Lower leg skin (tissue), 4 donors: ENCODE measurements around the gene FLRT2. TPM values are rescaled to one million over a fixed set of nuclear protein-coding genes. Genes with fewer than 3 reads are reported as not detected.

Experiments used
- DNase-seq, 2 donors: peaks; one replicate each; pipeline ENCODE4 v3.0.0-alpha.2; 2019; ENCODE audit warnings: low spot score in 2 of 2
- H3K4me3 ChIP-seq: fragments of 200-600 bp; sonication (generic); 2 replicates; pipeline ENCODE4 v1.5.1; 2017; ENCODE audit warnings: mild to moderate bottlenecking, low read depth; ENCODE audit not compliant: poor library complexity, severe bottlenecking
- POLR2A ChIP-seq, 2 donors: fragments of 450-650 bp; IDR thresholded peaks; one replicate each; pipeline ENCODE4 v1.6.1; 2016 to 2017; ENCODE audit warnings: antibody characterized with exemption in 2 of 2, mild to moderate bottlenecking in 1 of 2, moderate library complexity in 1 of 2
- WGBS, 2 donors: methylation state at CpG; one replicate each; pipeline ENCODE4 v1.1.5; 2018; 5-methylcytosine and 5-hydroxymethylcytosine counted together
- intact Hi-C: fragments of 100-400 bp; cut with DNase I; formaldehyde crosslinking; loops from one replicate; pipeline ENCODE4 v1.15.0; 2023; ENCODE audit warnings: low total_unique reads
- total RNA-seq, 4 donors: library from RNA; depleted of rRNA; stranded (reverse); fragments of >200 nt; gene quantifications; one replicate each; pipeline ENCODE4 v1.1.0, GENCODE V29; 2016
- TF ChIP-seq, protein P1 (sequence below), 3 donors: fragments of 450-650 bp; IDR thresholded peaks; one replicate each; pipeline ENCODE4 v1.5.1; 2016; ENCODE audit warnings: antibody characterized with exemption in 3 of 3, mild to moderate bottlenecking in 3 of 3, moderate library complexity in 2 of 3

FLRT2 gene
- total RNA-seq, 4 donors from 2014 or later: 11.5 to 36.5 (median 28.0) TPM

DNA sequence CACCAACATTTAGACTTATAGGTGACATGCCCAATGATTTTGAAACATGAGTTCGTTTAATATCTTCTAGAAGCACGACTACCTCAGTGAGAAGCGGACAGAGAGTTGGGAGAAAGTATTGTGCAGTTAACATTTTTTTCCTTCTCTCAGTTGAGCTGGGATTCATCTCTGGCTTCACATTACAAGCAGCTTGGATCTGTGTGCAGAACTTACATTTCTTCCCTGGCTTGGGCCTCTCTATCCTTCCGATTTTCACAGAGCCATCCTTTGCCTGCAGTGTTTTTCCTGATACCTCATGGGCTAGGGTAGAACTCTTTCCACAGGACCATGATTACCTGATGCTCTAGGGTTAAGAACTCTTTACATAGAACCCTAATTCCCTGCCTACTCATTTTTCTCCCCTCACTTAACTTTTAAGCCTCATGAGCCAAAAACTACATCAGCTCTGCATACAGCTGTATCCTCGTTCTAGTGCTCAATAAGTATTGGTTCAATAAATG lies 86.5 kb downstream of the FLRT2 start:
- 83 to 88% methylated on average over 5 of the region's 5 CpGs for whole genome bisulfite sequencing, 2 donors
- no peak overlapping the region for H3K4me3 ChIP-seq
- intact Hi-C loops: no loop called here
- no peak for DNase-seq
- TF ChIP-seq, protein P1, sequence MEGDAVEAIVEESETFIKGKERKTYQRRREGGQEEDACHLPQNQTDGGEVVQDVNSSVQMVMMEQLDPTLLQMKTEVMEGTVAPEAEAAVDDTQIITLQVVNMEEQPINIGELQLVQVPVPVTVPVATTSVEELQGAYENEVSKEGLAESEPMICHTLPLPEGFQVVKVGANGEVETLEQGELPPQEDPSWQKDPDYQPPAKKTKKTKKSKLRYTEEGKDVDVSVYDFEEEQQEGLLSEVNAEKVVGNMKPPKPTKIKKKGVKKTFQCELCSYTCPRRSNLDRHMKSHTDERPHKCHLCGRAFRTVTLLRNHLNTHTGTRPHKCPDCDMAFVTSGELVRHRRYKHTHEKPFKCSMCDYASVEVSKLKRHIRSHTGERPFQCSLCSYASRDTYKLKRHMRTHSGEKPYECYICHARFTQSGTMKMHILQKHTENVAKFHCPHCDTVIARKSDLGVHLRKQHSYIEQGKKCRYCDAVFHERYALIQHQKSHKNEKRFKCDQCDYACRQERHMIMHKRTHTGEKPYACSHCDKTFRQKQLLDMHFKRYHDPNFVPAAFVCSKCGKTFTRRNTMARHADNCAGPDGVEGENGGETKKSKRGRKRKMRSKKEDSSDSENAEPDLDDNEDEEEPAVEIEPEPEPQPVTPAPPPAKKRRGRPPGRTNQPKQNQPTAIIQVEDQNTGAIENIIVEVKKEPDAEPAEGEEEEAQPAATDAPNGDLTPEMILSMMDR (IDR thresholded peaks at IDR 0.05): no peak
- no peak for TF ChIP-seq POLR2A (IDR thresholded peaks at IDR 0.05)

DNA sequence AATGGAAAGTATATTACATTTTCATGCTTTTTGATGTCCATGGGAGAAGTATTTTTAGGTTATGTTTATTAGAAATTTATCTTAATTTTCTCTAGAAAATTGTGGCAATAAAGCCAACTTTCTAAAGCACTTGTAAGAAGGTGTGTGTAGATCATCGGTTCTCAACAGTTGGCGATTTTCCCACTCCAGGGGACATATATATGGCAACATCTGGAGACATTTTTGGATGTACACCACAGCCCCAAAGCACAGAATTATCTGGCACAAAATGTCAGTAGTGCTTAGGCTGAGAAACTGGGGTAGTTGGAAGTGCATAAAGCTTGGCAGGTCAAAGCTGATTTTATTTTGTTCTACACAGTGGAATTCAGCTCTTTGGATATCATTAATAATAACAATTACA lies 86.9 kb downstream of the FLRT2 start:
- DNase-seq: no peak

DNA sequence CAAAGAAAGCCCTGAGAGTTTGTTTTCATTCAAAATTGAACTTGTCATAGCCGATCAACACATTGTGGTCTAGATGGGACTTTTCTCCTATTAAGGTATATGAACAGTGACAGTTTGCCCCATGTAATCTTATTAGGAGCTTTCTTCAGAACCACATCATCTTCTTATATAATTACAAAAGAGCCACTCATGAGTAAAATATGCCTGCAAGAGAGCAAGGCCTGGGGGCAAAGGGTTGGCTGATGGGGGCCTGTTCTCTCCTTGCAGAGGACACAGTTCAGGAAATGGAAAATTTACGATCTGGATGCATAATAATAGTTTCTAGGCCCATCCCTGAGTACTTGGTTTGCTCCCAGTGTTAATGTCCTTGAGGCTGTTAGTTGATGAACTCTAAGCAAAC lies 87.8 kb downstream of the FLRT2 start:
- TF ChIP-seq, protein P1 (IDR thresholded peaks at IDR 0.05): no peak
- no peak for TF ChIP-seq POLR2A (IDR thresholded peaks at IDR 0.05)
- intact Hi-C loops: no loop called here
- 65 to 68% methylated on average over 2 of the region's 2 CpGs for WGBS, 2 donors
- DNase-seq: no peak
- H3K4me3 ChIP-seq: no peak overlapping the region

More for the DNA sequence above, 86.9 kb downstream of the FLRT2 start:
- WGBS, 2 donors: 36 to 78% methylated on average over 2 of the region's 2 CpGs
- no peak overlapping the region for H3K4me3 ChIP-seq
- TF ChIP-seq, protein P1 (IDR thresholded peaks at IDR 0.05): no peak
- TF ChIP-seq POLR2A (IDR thresholded peaks at IDR 0.05): no peak
- intact Hi-C loops: no loop called here

DNA sequence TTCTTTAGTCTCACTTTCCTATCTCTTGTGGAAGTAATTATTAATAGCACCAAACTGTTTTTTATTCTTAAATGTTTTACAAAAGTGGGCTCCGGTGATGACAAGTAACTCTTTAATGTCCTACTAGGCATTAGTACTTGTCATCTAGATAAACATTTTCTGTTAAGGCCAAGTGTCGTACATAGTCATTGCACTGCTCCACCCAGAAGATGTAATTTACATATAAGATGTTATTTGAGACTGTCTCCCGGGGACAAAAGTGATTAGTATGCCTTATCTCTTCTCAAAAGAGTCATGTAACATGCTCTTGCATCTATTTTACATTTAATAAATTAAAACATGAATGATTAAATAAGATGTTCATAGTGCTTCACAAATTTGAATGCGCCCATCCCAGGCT lies 88.4 kb downstream of the FLRT2 start:
- no peak overlapping the region for H3K4me3 ChIP-seq
- TF ChIP-seq, protein P1 (IDR thresholded peaks at IDR 0.05): no peak
- TF ChIP-seq POLR2A (IDR thresholded peaks at IDR 0.05): no peak
- WGBS, 2 donors: 79 to 81% methylated on average over 4 of the region's 4 CpGs
- intact Hi-C loops: no loop called here
- no peak for DNase-seq

DNA sequence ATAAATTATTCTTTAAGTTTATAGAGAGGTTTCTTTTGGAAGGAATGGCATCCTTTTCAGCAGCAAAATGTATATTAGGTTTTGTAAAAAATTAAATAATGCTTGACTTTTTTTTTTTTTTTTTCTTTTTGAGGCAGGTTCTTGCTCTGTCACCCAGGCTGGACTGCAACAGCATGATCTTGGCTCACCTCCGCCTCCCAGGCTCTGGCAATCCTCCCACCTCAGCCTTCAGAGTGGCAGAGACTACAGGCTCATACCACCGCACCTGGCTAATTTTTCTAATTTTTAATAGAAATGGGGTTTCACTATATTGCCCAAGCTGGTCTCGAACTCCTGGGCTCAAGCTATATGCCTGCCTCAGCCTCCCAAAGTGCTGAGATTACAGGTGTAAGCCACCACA lies 89.0 kb downstream of the FLRT2 start:
- DNase-seq: no peak
- intact Hi-C loops: no loop called here
- WGBS, 2 donors: 91 to 95% methylated on average over 3 of the region's 3 CpGs
- TF ChIP-seq, protein P1 (IDR thresholded peaks at IDR 0.05): no peak
- no peak for TF ChIP-seq POLR2A (IDR thresholded peaks at IDR 0.05)
- H3K4me3 ChIP-seq: no peak overlapping the region

DNA sequence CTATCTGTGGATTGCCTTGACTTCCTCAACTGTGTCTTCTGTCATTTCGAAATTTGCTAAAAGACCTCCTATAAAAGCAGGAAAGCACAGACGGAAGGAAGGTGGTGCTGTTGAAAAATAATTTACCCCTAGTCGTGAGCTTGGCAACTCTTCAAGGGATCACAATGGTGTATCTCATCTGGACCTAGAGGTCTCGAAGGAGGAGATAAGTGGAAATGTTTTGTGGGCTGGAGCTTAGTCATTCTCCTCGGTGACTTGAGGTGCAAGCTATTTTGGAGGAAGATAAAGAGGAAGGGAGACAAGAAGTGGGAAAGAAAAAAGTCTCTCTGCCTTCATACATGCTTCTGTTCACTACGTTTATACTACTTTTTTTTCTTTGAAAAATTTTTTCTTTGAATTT lies 89.9 kb downstream of the FLRT2 start:
- H3K4me3 ChIP-seq: no peak overlapping the region
- no peak for TF ChIP-seq POLR2A (IDR thresholded peaks at IDR 0.05)
- TF ChIP-seq, protein P1 (IDR thresholded peaks at IDR 0.05): no peak
- DNase-seq: no peak
- intact Hi-C loops: no loop called here
- 78 to 80% methylated on average over 6 of the region's 6 CpGs for WGBS, 2 donors
